HepG2 (cell line): ENCODE data around the gene GPRIN1. TPM values are rescaled to one million over a fixed set of nuclear protein-coding genes. Genes with fewer than 3 reads are reported as not detected.
A peak's percentile ranks its signal among the peaks of the same experiment; 100 is the strongest.

ENCODE experiments used
- ATAC-seq: fragments of 200-7000 bp; cut with Tn5 transposase; 3 replicates; pipeline ENCODE4 v1.9.1; 2020; ENCODE audit warnings: mild to moderate bottlenecking, moderate library complexity
- BruUV-seq: library from RNA; stranded (reverse); fragments of 400-500 nt; replicated peaks from 2 replicates; lab custom pipeline; 2021; lab: Mats Ljungman, UMichigan
- CTCF ChIA-PET: fragments of 300-600 bp; formaldehyde crosslinking; extraction: SDS; loops from one replicate; lab custom pipeline; 2021; ENCODE audit warnings: low total read pairs, inconsistent platforms, low intra/inter-chr PET ratio; lab: Yijun Ruan, JAX
- POLR2A ChIA-PET: fragments of 350-600 bp; sonication (Branson Sonifier 250); formaldehyde crosslinking; loops from one replicate; lab custom pipeline; 2020; ENCODE audit warnings: antibody characterized with exemption, inconsistent platforms; lab: Yijun Ruan, JAX
- DNase-seq: peaks from one replicate; pipeline ENCODE4 v3.0.0-alpha.2; 2015; ENCODE audit warnings: low spot score
- FAIRE-seq: peaks from 3 replicates; lab custom pipeline; 2011; peaks lifted over from hg19 to GRCh38; lab: Jason Lieb, UNC
- H2AFZ ChIP-seq: one replicate; pipeline ENCODE4 v1.6.1; 2011; ENCODE audit warnings: low read length, inconsistent platforms
- H3K27ac ChIP-seq: fragments of 300-600 bp; 3 replicates; pipeline ENCODE4 v1.8.0; 2011; ENCODE audit warnings: mixed run types, mild to moderate bottlenecking, mixed read lengths, low read length, inconsistent platforms; ENCODE audit not compliant: insufficient read depth; ENCODE audit errors: extremely low read length
- H3K27me3 ChIP-seq, 2 experiments: fragments of 200-600 bp in 1 of 2; 2 replicates in 1 of 2; 3 replicates in 1 of 2; pipeline versions ENCODE4 v1.6.0 to v1.8.0; 2011; ENCODE audit warnings: low read length in 2 of 2, mild to moderate bottlenecking in 2 of 2, moderate library complexity in 2 of 2, inconsistent platforms in 1 of 2; ENCODE audit not compliant: insufficient read depth in 2 of 2, control insufficient read depth in 1 of 2
- H3K36me3 ChIP-seq, 2 experiments: fragments of 200-600 bp in 1 of 2; replicated peaks in 1 of 2; 2 replicates in 1 of 2; 3 replicates in 1 of 2; pipeline versions ENCODE4 v1.5.1 to v1.8.0; 2011; ENCODE audit warnings: low read length in 2 of 2, inconsistent platforms in 1 of 2; ENCODE audit not compliant: insufficient read depth in 2 of 2, control insufficient read depth in 1 of 2
- H3K4me1 ChIP-seq: 2 replicates; pipeline ENCODE4 v1.5.1; 2012; ENCODE audit warnings: low read length, inconsistent platforms; ENCODE audit not compliant: insufficient read depth
- H3K4me2 ChIP-seq: 2 replicates; pipeline ENCODE4 v1.6.0; 2011; ENCODE audit warnings: low read depth, low read length, inconsistent platforms
- H3K4me3 ChIP-seq, 3 experiments: fragments of 200-600 bp in 1 of 3; sonication (generic), shearing (Covaris generic) in 1 of 3; replicated peaks in 1 of 3; 2 replicates each; pipeline ENCODE4 v1.5.1; 2011 to 2016; ENCODE audit warnings: low read length in 3 of 3, inconsistent platforms in 2 of 3, low read depth in 2 of 3, mild to moderate bottlenecking in 2 of 3, control low read depth in 1 of 3, mixed read lengths in 1 of 3; ENCODE audit not compliant: insufficient read depth in 1 of 3
- H3K79me2 ChIP-seq: one replicate; pipeline ENCODE4 v1.6.1; 2011; ENCODE audit warnings: low read length, inconsistent platforms; ENCODE audit not compliant: insufficient read depth
- H3K9ac ChIP-seq: 2 replicates; pipeline ENCODE4 v1.6.0; 2011; ENCODE audit warnings: mild to moderate bottlenecking, low read depth, low read length, inconsistent platforms; ENCODE audit not compliant: insufficient read depth
- H3K9me3 ChIP-seq: 2 replicates; pipeline ENCODE4 v1.5.1; 2012; ENCODE audit warnings: mild to moderate bottlenecking, low read length
- H4K20me1 ChIP-seq: 2 replicates; pipeline ENCODE4 v1.6.0; 2011; ENCODE audit warnings: inconsistent platforms, mild to moderate bottlenecking, low read length, moderate library complexity; ENCODE audit not compliant: insufficient read depth
- ATF7 ChIP-seq, 2 experiments: fragments of 450-650 bp in 1 of 2; sonication (generic) in 1 of 2; formaldehyde crosslinking in 1 of 2; IDR thresholded peaks; 2 replicates each; pipeline versions ENCODE4 v1.4.0 to v1.6.1; 2016 to 2020; ENCODE audit warnings: antibody characterized with exemption in 1 of 2, mild to moderate bottlenecking in 1 of 2, missing genetic modification reagents in 1 of 2
- CC2D1A ChIP-seq: sonication (generic); formaldehyde crosslinking; IDR thresholded peaks from 2 replicates; pipeline ENCODE4 v1.8.1; 2023; ENCODE audit warnings: mild to moderate bottlenecking, missing genetic modification reagents
- HCFC1 ChIP-seq: fragments of 150-350 bp; IDR thresholded peaks from 2 replicates; pipeline ENCODE4 v1.6.1; 2014; ENCODE audit warnings: low read depth, low read length
- HINFP ChIP-seq: sonication (generic); formaldehyde crosslinking; IDR thresholded peaks from 2 replicates; pipeline ENCODE4 v1.4.0; 2020; ENCODE audit warnings: low read depth, mild to moderate bottlenecking, missing genetic modification reagents
- KDM2A ChIP-seq: sonication (generic); formaldehyde crosslinking; IDR thresholded peaks from 2 replicates; pipeline ENCODE4 v1.4.0; 2020; ENCODE audit warnings: low read depth, missing genetic modification reagents, borderline replicate concordance
- NCOA2 ChIP-seq: sonication (generic); formaldehyde crosslinking; IDR thresholded peaks from 2 replicates; pipeline ENCODE4 v1.8.0; 2022; ENCODE audit warnings: inconsistent platforms
- ZBTB2 ChIP-seq: sonication (generic); formaldehyde crosslinking; IDR thresholded peaks from 2 replicates; pipeline ENCODE4 v1.8.0; 2022; ENCODE audit warnings: low read depth, missing genetic modification reagents
- ZMYM3 ChIP-seq: sonication (generic); formaldehyde crosslinking; IDR thresholded peaks from 2 replicates; pipeline ENCODE4 v1.5.1; 2020; ENCODE audit warnings: mild to moderate bottlenecking, missing genetic modification reagents
- ZNF337 ChIP-seq: sonication (generic); formaldehyde crosslinking; IDR thresholded peaks from 2 replicates; pipeline ENCODE4 v1.5.1; 2020; ENCODE audit warnings: missing genetic modification reagents, low read depth, mild to moderate bottlenecking, borderline replicate concordance
- ZNF512B ChIP-seq: sonication (generic); formaldehyde crosslinking; IDR thresholded peaks from 2 replicates; pipeline ENCODE4 v1.5.1; 2020; ENCODE audit warnings: missing genetic modification reagents, mild to moderate bottlenecking, borderline replicate concordance
- ZNF629 ChIP-seq: sonication (generic); formaldehyde crosslinking; conservative IDR thresholded peaks from 2 replicates; pipeline ENCODE4 v1.5.0; 2020; ENCODE audit warnings: missing genetic modification reagents
- ZNF768 ChIP-seq: sonication (generic); formaldehyde crosslinking; IDR thresholded peaks from 2 replicates; pipeline ENCODE4 v1.4.0; 2020; ENCODE audit warnings: missing genetic modification reagents
- WGBS: methylation state at CpG from one replicate; pipeline ENCODE4 v1.1.6; 2017; ENCODE audit warnings: low lambda C conversion rate; 5-methylcytosine and 5-hydroxymethylcytosine counted together
- in situ Hi-C: cut with HindIII; loops from 2 replicates; pipeline ENCODE4 v1.10.0; 2017; ENCODE audit warnings: low pct_unique_long_range_greater_than_20kb; ENCODE audit not compliant: extremely low pct_ligation_motif_present
- intact Hi-C: fragments of 100-400 bp; cut with micrococcal nuclease; formaldehyde crosslinking; loops from one replicate; pipeline ENCODE4 v1.10.0; 2022; ENCODE audit not compliant: unreplicated experiment
- polyA plus RNA-seq, 8 experiments: library from polyadenylated mRNA; depleted of rRNA in 3 of 8; stranded (reverse) in 7 of 8; unstranded in 1 of 8; fragments of >200 nt; fragmentation: Illumina TruSeq in 4 of 8; extraction: Trizol in 4 of 8; gene quantifications; 2 replicates each; pipeline versions ENCODE4 v1.2.1 to v1.2.3, GENCODE V29; 2011 to 2016; ENCODE audit warnings: low read depth in 4 of 8, missing spikeins in 1 of 8, mixed read lengths in 1 of 8; ENCODE audit not compliant: insufficient read depth in 1 of 8
- total RNA-seq, 5 experiments: library from RNA; depleted of rRNA; stranded (reverse); fragments of >200 nt; fragmentation: Illumina TruSeq; extraction: Trizol; gene quantifications; 2 replicates each; pipeline ENCODE4 v1.2.3, GENCODE V29; 2016; ENCODE audit warnings: low read depth in 1 of 5

Gene GPRIN1
- total and polyA plus RNA-seq, 2 of the 13 experiments (the other 11 are each of a cell fraction or from before 2014, with no cell fraction given) = 0.32 to 2.0 TPM

- H3K36me3 ChIP-seq = peaks cover 0 to 29% of the 10 kb centered on the region in 2 experiments; a peak in 3 of 5 replicates
- H3K27ac ChIP-seq = no peak overlapping the region
- no peaks in the 10 kb centered on the region for H3K27me3 ChIP-seq
- BruUV-seq = no TSS peak
- intact Hi-C loops (no loop called here), in situ Hi-C loops (loop anchor here (25.0 kb wide), 1 partner anchor 850 kb away; no protein-coding TSS in a partner anchor)
- no peak overlapping the region for H3K4me2 ChIP-seq
- no peaks in the 10 kb centered on the region for H4K20me1 ChIP-seq
- ChIA-PET POLR2A (no interaction called here), CTCF (no interaction called here)
- H2AFZ ChIP-seq = no peak overlapping the region
- DNase-seq (no peak), ATAC-seq (no peak), FAIRE-seq (no peak)
- H3K4me1 ChIP-seq = no peaks in the 10 kb centered on the region
- no peak overlapping the region for H3K4me3 ChIP-seq
- peaks cover 16% of the 10 kb centered on the region for H3K9me3 ChIP-seq
- no peak overlapping the region for H3K9ac ChIP-seq
- WGBS = 95% methylated on average over 6 of the region's 7 CpGs
- no peaks in the 10 kb centered on the region for H3K79me2 ChIP-seq
- TF ChIP-seq NCOA2 = no peak
Measured at GRCh38 chr5:176587398-176587797, 22.6 kb downstream of the GPRIN1 start.

GRCh38 chr5:176583076-176583475, 26.9 kb downstream of the GPRIN1 start:
- in situ Hi-C loops = loop anchor here (25.0 kb wide), 1 partner anchor 846 kb away; no protein-coding TSS in a partner anchor
- DNase-seq (no peak), ATAC-seq (no peak), FAIRE-seq (no peak)
- H3K79me2 ChIP-seq = no peaks in the 10 kb centered on the region
- intact Hi-C loops = no loop called here
- peaks cover 3 to 32% of the 10 kb centered on the region in 2 experiments; a peak in 4 of 5 replicates for H3K36me3 ChIP-seq
- CTCF ChIA-PET = no interaction called here
- H3K4me2 ChIP-seq = no peak overlapping the region
- 92% methylated on average over 4 of the region's 4 CpGs for WGBS
- POLR2A ChIA-PET = interaction anchor here (0.9 kb wide), 1 partner anchor 49 kb away, joined by 3 read pairs; no protein-coding TSS in a partner anchor
- no peaks in the 10 kb centered on the region for H3K27me3 ChIP-seq
- no peaks in the 10 kb centered on the region for H4K20me1 ChIP-seq
- no peak overlapping the region for H3K9ac ChIP-seq
- no peak overlapping the region for H3K27ac ChIP-seq
- H3K4me1 ChIP-seq = no peaks in the 10 kb centered on the region
- peaks cover 16% of the 10 kb centered on the region for H3K9me3 ChIP-seq
- H3K4me3 ChIP-seq = no peak overlapping the region
- no peak overlapping the region for H2AFZ ChIP-seq
- BruUV-seq = no TSS peak
- no peak for TF ChIP-seq HINFP
- no peak for TF ChIP-seq KDM2A (CRISPR knock-in tag)
- peak; percentile 85 for TF ChIP-seq ATF7 (IDR thresholded peaks at IDR 0.05)
- TF ChIP-seq ATF7 (CRISPR knock-in tag; IDR thresholded peaks at IDR 0.05) = no peak
- TF ChIP-seq ZNF629 (CRISPR knock-in tag) = peak; percentile 88
- TF ChIP-seq ZBTB2 (CRISPR knock-in tag) = no peak
- TF ChIP-seq ZNF512B (CRISPR knock-in tag) = no peak
- TF ChIP-seq ZNF768 (CRISPR knock-in tag) = no peak
- TF ChIP-seq CC2D1A (CRISPR knock-in tag) = no peak
- no peak for TF ChIP-seq HCFC1
- no peak for TF ChIP-seq ZNF337 (CRISPR knock-in tag)
- 0 out of 2 replicates have a peak, but pooled peaks have one; percentile 17 for TF ChIP-seq ZMYM3 (CRISPR knock-in tag)
